K562 (cell line): ENCODE measurements around the gene CDCA3. TPM values are rescaled to one million over a fixed set of nuclear protein-coding genes. Genes with fewer than 3 reads are reported as not detected.
A peak's percentile ranks its signal among the peaks of the same experiment; 100 is the strongest.

Source experiments
- ARID3B ChIP-seq: fragments of 250-450 bp; sonication (Bioruptor Pico); IDR thresholded peaks from 2 replicates; pipeline ENCODE4 v1.4.0; 2020; ENCODE audit warnings: borderline replicate concordance
- CEBPB ChIP-seq: fragments of 450-650 bp; IDR thresholded peaks from 2 replicates; pipeline ENCODE4 v1.6.1; 2016; ENCODE audit warnings: missing genetic modification characterization, missing compliant biosample characterization
- CREB3L1 ChIP-seq: fragments of 450-650 bp; IDR thresholded peaks from 2 replicates; pipeline ENCODE4 v1.6.1; 2014; ENCODE audit warnings: low read depth, mild to moderate bottlenecking, moderate library complexity, borderline replicate concordance
- GABPB2 ChIP-seq: fragments of 250-450 bp; sonication (Bioruptor Pico); conservative IDR thresholded peaks from 2 replicates; pipeline ENCODE4 v1.5.1; 2021; ENCODE audit warnings: mild to moderate bottlenecking
- GTF2F1 ChIP-seq: IDR thresholded peaks from 2 replicates; pipeline ENCODE4 v1.6.1; 2011; ENCODE audit warnings: low read depth, low read length, improper control_type of control experiment
- HDAC1 ChIP-seq, 2 experiments: fragments of 450-650 bp; IDR thresholded peaks; 2 replicates each; pipeline ENCODE4 v1.6.1; 2016 to 2017; ENCODE audit warnings: inconsistent platforms in 1 of 2, mild to moderate bottlenecking in 1 of 2, moderate library complexity in 1 of 2
- PATZ1 ChIP-seq: fragments of 250-450 bp; sonication (Bioruptor Pico); IDR thresholded peaks from 2 replicates; pipeline ENCODE4 v1.5.0; 2020; ENCODE audit warnings: mild to moderate bottlenecking, borderline replicate concordance
- PHB2 ChIP-seq: fragments of 450-650 bp; IDR thresholded peaks from 2 replicates; pipeline ENCODE4 v1.6.1; 2017; ENCODE audit warnings: low read depth
- POLR2B ChIP-seq: fragments of 450-650 bp; IDR thresholded peaks from 2 replicates; pipeline ENCODE4 v1.6.1; 2018; ENCODE audit warnings: low read depth; ENCODE audit not compliant: partially characterized antibody
- PRDM10 ChIP-seq: fragments of 450-650 bp; IDR thresholded peaks from 2 replicates; pipeline ENCODE4 v1.6.1; 2018; ENCODE audit not compliant: partially characterized antibody
- RBM34 ChIP-seq: fragments of 200-400 bp; formaldehyde crosslinking; IDR thresholded peaks from 2 replicates; pipeline ENCODE4 v1.6.1; 2018; ENCODE audit warnings: low read length, borderline replicate concordance; ENCODE audit not compliant: insufficient read depth
- RUNX1 ChIP-seq: sonication (generic); IDR thresholded peaks from 2 replicates; pipeline ENCODE4 v1.6.1; 2016; ENCODE audit warnings: antibody characterized with exemption, low read depth
- TAF1 ChIP-seq: IDR thresholded peaks from 2 replicates; pipeline ENCODE4 v1.6.1; 2011; ENCODE audit warnings: mild to moderate bottlenecking, low read length, moderate library complexity; ENCODE audit not compliant: insufficient read depth, control insufficient read depth, severe bottlenecking; ENCODE audit errors: extremely low read depth
- WHSC1 ChIP-seq: IDR thresholded peaks from one replicate; pipeline ENCODE4 v1.6.1; 2012; ENCODE audit warnings: low read length, control low read depth, inconsistent platforms
- ZNF134 ChIP-seq: fragments of 250-450 bp; sonication (Bioruptor Pico); conservative IDR thresholded peaks from 2 replicates; pipeline ENCODE4 v1.4.0; 2020
- ZNF589 ChIP-seq: fragments of 200-800 bp; sonication (Bioruptor generic); IDR thresholded peaks from 2 replicates; pipeline ENCODE4 v1.6.1; 2016; ENCODE audit warnings: low read depth, missing genetic modification characterization, missing compliant biosample characterization
- polyA plus RNA-seq, 8 experiments: library from polyadenylated mRNA; depleted of rRNA in 4 of 8; stranded (reverse) in 5 of 8; unstranded in 3 of 8; fragments of >200 nt; fragmentation: Nextera tagmentation in 2 of 8; fragmentation: Illumina TruSeq in 1 of 8; extraction: Ambion mirVana in 2 of 8; extraction: Trizol in 1 of 8; gene quantifications; 2 replicates each; pipeline versions ENCODE4 v1.2.1 to v1.2.3, GENCODE V29; 2011 to 2014; ENCODE audit warnings: inconsistent platforms in 1 of 8, missing spikeins in 1 of 8
- total RNA-seq, 7 experiments: library from RNA; depleted of rRNA in 6 of 7; stranded (reverse); fragments of >200 nt in 6 of 7; fragmentation: Illumina TruSeq in 2 of 7; extraction: Trizol in 2 of 7; gene quantifications; 2 replicates each; pipeline versions ENCODE4 v1.2.1 to v1.2.3, GENCODE V29; 2011 to 2021; ENCODE audit warnings: low replicate concordance in 1 of 7

Gene CDCA3
- total and polyA plus RNA-seq, 9 of the 15 experiments (the other 6 are each of a cell fraction or from before 2014, with no cell fraction given) = 24.2 to 80.8 (median 55.1) TPM

- TF ChIP-seq CREB3L1 (no peak), PHB2 (no peak), GTF2F1 (no peak), PATZ1 (CRISPR knock-in tag) (no peak), RUNX1 (no peak), ZNF134 (CRISPR knock-in tag) (no peak), ARID3B (CRISPR knock-in tag) (no peak), RBM34 (no peak), WHSC1 (no peak), CEBPB (tag) (no peak), ZNF589 (no peak), PRDM10 (peak; percentile 23), POLR2B (peak; percentile 46), GABPB2 (CRISPR knock-in tag) (no peak), TAF1 (peak; percentile 52), HDAC1 (IDR thresholded peaks at IDR 0.05) (peak in 1 of 2 experiments; percentile 6; a peak in 1 of 4 replicates)
Measured at GRCh38 chr12:6873094-6874014, 22.3 kb upstream of the CDCA3 start, which contains the start of gene SPSB2 (continued).
